ENCODE results near the gene DPAGT1. TPM values are rescaled to one million over a fixed set of nuclear protein-coding genes. Genes with fewer than 3 reads are reported as not detected.
A peak's percentile ranks its signal among the peaks of the same experiment; 100 is the strongest.

Gene DPAGT1
- 15.4 TPM for total RNA-seq
- long read RNA-seq, transcript DPAGT1-201 (9 exons, 2,205 nt), result major isoform, 23 of 29 reads
- long read RNA-seq, partial matches to known transcripts, result 2 of 29 reads
- long read RNA-seq, other reads (novel, unspliced or antisense), result 3 of 29 reads

DNA sequence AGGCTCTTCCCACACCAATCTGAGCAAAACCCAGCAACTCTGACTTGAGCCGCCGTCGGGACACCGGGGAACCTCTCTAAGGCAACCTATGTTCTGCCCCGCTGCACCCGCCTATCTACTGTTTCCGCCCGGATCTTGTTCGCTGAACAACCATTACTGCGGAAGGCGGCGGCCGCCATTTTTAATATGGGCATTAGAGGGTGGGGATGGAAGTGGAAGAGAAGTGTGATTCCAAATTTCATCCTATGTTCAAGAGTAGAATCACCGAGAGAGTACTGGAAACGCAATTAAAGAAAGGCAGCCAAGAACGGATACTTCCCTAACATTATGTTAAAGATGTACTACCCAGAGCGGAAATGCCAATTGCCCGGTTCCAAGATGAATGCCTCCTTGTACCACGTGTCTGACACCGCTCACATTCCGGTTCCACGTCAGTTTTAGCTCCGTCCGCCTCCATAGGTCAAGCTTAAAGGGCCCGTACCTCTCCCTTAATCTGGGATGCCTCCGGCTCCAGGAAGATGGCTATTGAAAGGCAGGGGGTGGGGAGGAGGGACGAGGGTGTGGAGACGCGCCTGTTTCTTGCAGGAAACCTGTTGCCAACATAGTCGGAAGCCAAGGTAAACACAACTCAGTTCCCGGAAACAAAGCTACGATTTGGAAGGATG, at the start of gene DPAGT1:
TSS of gene DPAGT1 (minus strand) at position 95 of the 665 bp plus-strand sequence. CDS start 198 bp downstream, outside the sequence.
- Histone ChIP-seq H3K27ac (replicated peaks) (peak within 1 kb of the TSS; percentile 97), H3K36me3 (peaks cover 21% of the 10 kb centered on the region), H3K4me3 (peak within 1 kb of the TSS; percentile 93), H3K4me1 (peaks cover 42% of the 10 kb centered on the region), H3K27me3 (ENCODE audit: low read depth) (no peaks in the 10 kb centered on the region), H3K9me3 (replicated peaks) (no peaks in the 10 kb centered on the region)
- peak; percentile 86 for DNase-seq
- TF ChIP-seq, protein P1, sequence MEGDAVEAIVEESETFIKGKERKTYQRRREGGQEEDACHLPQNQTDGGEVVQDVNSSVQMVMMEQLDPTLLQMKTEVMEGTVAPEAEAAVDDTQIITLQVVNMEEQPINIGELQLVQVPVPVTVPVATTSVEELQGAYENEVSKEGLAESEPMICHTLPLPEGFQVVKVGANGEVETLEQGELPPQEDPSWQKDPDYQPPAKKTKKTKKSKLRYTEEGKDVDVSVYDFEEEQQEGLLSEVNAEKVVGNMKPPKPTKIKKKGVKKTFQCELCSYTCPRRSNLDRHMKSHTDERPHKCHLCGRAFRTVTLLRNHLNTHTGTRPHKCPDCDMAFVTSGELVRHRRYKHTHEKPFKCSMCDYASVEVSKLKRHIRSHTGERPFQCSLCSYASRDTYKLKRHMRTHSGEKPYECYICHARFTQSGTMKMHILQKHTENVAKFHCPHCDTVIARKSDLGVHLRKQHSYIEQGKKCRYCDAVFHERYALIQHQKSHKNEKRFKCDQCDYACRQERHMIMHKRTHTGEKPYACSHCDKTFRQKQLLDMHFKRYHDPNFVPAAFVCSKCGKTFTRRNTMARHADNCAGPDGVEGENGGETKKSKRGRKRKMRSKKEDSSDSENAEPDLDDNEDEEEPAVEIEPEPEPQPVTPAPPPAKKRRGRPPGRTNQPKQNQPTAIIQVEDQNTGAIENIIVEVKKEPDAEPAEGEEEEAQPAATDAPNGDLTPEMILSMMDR (IDR thresholded peaks at IDR 0.05; ENCODE audit: borderline replicate concordance), result no peak
- intact Hi-C loops (cut with micrococcal nuclease), result no loop called here

DNA sequence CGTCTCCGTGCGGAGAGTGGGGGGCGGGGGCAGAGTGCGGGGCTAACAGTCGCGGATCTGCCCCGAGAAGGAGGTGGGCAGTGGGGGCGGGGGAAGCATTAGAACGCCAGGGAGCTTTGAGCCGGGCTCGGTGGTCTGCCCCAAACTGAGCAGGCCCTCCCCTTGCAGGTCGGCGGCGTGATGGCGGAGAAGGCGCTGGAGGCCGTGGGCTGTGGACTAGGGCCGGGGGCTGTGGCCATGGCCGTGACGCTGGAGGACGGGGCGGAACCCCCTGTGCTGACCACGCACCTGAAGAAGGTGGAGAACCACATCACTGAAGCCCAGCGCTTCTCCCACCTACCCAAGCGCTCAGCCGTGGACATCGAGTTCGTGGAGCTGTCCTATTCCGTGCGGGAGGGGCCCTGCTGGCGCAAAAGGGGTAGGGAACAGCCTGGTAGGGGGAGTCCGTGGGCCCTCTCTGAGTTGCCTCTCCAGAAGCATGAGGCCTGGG, 48.2 kb upstream of the DPAGT1 start:
- no peak for DNase-seq
- intact Hi-C loops (cut with micrococcal nuclease), result loop anchor here (10.0 kb wide), 2 partner anchors 45 to 135 kb away; no protein-coding TSS in a partner anchor
- H3K9me3 ChIP-seq (replicated peaks), result no peaks in the 10 kb centered on the region
- no peak overlapping the region for H3K27ac ChIP-seq (replicated peaks)
- H3K36me3 ChIP-seq, result no peaks in the 10 kb centered on the region
- H3K4me3 ChIP-seq, result peak overlapping the region; percentile 78
- peaks cover 42% of the 10 kb centered on the region for H3K27me3 ChIP-seq (ENCODE audit: low read depth)
- TF ChIP-seq, protein P1 (IDR thresholded peaks at IDR 0.05; ENCODE audit: borderline replicate concordance), result no peak
- H3K4me1 ChIP-seq, result peaks cover 18% of the 10 kb centered on the region

DNA sequence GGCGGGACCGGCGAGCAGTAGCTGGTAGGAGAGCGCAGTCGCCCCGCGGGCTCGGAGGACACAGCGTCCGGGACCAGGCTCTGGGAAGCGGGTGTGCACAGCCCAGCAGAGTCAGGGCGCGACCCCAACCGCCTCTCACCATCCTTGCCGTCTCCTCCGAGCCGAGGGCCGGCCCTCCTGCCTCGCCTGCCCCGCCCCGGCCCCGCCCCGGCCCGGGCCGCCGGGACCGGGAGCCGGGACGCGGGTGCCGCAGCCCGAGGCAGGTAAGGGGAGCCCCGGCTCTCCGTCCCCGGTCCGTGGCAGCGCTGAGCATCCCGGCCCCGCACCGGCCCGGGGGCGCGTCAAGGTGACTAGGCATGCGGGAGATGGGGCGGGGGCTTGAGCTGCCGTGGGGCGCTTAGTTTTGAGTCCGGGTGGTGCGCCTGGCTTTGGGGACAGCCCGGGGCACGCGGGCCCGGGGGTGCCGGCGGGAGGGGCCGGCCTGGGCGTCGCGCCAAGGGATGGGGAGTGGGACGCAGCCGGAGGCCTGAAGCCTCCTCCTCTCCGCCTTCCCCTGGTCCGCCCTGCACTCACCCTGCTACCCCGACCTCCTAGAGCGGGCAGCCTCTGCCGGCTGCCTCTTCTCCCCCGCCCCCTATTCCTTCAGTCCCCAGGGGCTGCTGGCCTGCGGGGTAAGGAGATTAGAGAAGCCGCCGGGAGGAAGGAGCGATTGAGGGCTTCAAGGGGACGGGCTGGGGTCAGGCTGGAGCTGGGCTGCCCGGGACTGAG, 47.5 kb upstream of the DPAGT1 start, which contains the start of gene ABCG4:
TSS of gene ABCG4 (plus strand) at position 35 of the 768 bp plus-strand sequence. CDS start 914 bp downstream, outside the sequence.
- peaks cover 18% of the 10 kb centered on the region for H3K4me1 ChIP-seq
- peak; percentile 27 for DNase-seq
- peaks cover 42% of the 10 kb centered on the region for H3K27me3 ChIP-seq (ENCODE audit: low read depth)
- no peaks in the 10 kb centered on the region for H3K9me3 ChIP-seq (replicated peaks)
- no peak within 1 kb of the TSS for H3K27ac ChIP-seq (replicated peaks)
- TF ChIP-seq, protein P1 (IDR thresholded peaks at IDR 0.05; ENCODE audit: borderline replicate concordance), result no peak
- intact Hi-C loops (cut with micrococcal nuclease), result loop anchor here (10.0 kb wide), 2 partner anchors 46 to 136 kb away; no protein-coding TSS in a partner anchor
- peak within 1 kb of the TSS; percentile 78 for H3K4me3 ChIP-seq
- H3K36me3 ChIP-seq, result no peaks in the 10 kb centered on the region

DNA sequence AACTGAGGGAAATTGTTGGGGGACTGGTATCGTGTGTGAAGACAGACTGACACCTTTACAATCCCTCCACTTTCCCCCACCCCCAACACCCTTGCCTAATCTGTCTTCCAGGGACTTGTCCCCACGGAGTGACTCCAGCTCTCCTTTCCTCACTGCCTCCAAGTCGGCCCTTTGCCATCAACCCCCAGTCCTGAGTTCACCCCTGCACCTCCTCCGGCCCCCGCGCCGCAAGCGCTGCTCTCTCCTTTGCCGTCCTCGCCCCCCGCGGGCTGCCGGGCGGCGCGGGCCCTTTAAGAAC, 47.0 kb upstream of the DPAGT1 start:
- H3K36me3 ChIP-seq, result no peaks in the 10 kb centered on the region
- no peaks in the 10 kb centered on the region for H3K9me3 ChIP-seq (replicated peaks)
- no peak for DNase-seq
- peaks cover 42% of the 10 kb centered on the region for H3K27me3 ChIP-seq (ENCODE audit: low read depth)
- intact Hi-C loops (cut with micrococcal nuclease), result loop anchor here (10.0 kb wide), 2 partner anchors 46 to 136 kb away; no protein-coding TSS in a partner anchor
- peaks cover 18% of the 10 kb centered on the region for H3K4me1 ChIP-seq
- peak overlapping the region; percentile 78 for H3K4me3 ChIP-seq
- H3K27ac ChIP-seq (replicated peaks), result no peak overlapping the region
- TF ChIP-seq, protein P1 (IDR thresholded peaks at IDR 0.05; ENCODE audit: borderline replicate concordance), result no peak

DNA sequence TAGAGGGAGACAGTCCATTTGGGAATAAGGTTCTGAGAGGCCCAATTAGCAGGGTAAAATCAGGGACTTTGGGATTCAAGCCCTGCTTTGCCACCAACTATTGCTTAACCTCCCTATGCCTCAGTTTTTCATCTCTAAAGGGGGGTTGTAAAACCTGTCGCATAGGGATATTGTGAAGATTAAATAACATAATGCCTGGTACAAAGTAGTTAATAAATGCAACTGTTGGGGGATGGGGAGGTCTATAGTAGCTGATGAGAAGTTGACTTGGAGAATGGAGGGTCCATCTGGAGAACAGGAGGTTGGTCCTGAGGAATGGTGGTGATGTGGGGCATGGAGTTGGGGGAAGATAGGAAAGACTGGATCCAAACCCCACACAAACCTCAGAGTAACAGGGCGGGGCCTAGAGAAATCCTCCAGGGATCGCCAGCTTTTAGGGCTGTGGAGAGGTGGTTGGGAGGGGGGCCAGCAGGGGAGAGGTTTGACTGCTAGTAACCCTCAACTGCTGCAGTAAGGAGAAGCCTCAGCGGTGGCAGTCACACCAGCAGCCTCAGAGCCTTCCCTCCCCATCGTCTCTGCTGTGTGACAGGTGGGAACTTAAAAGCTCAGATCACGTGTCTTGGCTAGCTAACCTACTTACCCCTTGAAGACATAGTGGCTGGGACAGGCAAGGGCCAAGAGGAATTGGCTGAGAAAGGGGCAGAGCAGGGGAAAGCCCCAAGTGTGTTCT, 46.1 kb upstream of the DPAGT1 start:
- H3K27me3 ChIP-seq (ENCODE audit: low read depth), result peaks cover 42% of the 10 kb centered on the region
- intact Hi-C loops (cut with micrococcal nuclease), result loop anchor here (10.0 kb wide), 2 partner anchors 47 to 137 kb away; no protein-coding TSS in a partner anchor
- no peak overlapping the region for H3K4me3 ChIP-seq
- TF ChIP-seq, protein P1 (IDR thresholded peaks at IDR 0.05; ENCODE audit: borderline replicate concordance), result no peak
- no peaks in the 10 kb centered on the region for H3K9me3 ChIP-seq (replicated peaks)
- DNase-seq, result no peak
- no peaks in the 10 kb centered on the region for H3K36me3 ChIP-seq
- H3K27ac ChIP-seq (replicated peaks), result no peak overlapping the region
- H3K4me1 ChIP-seq, result peaks cover 18% of the 10 kb centered on the region
